Stimulated activated CD4-positive, alpha-beta T cell treated with anti-CD3 and anti-CD28 coated beads, Interleukin-4, amount 100 ng/mL, for 4 hours (primary cell): ENCODE results near the gene PPP1R1C.

Source experiments
- DNase-seq, 2 experiments: peaks; one replicate each; pipeline ENCODE4 v3.0.0-alpha.2; 2020

PPP1R1C gene

GRCh38 chr2:182115258-182115657, 129.6 kb downstream of the PPP1R1C start:
- no peak for DNase-seq

GRCh38 chr2:182116774-182117173, 131.1 kb downstream of the PPP1R1C start:
- no peak for DNase-seq

- no peak for DNase-seq
Measured at GRCh38 chr2:182117196-182117595, 131.5 kb downstream of the PPP1R1C start.

GRCh38 chr2:182128821-182129707, 143.4 kb downstream of the PPP1R1C start:
- DNase-seq, result no peak

GRCh38 chr2:182132605-182133004, 147.0 kb downstream of the PPP1R1C start:
- no peak for DNase-seq

GRCh38 chr2:182133195-182133891, 147.7 kb downstream of the PPP1R1C start:
- DNase-seq, result no peak

GRCh38 chr2:182134201-182134600, 148.5 kb downstream of the PPP1R1C start:
- no peak for DNase-seq

- no peak for DNase-seq
Measured at GRCh38 chr2:182142062-182142461, 156.4 kb downstream of the PPP1R1C start.

GRCh38 chr2:182144041-182144775, 158.6 kb downstream of the PPP1R1C start:
- no peak for DNase-seq

- DNase-seq, result no peak
Measured at GRCh38 chr2:182144776-182145165, 159.1 kb downstream of the PPP1R1C start.

- no peak for DNase-seq
Measured at GRCh38 chr2:182148344-182148743, 162.7 kb downstream of the PPP1R1C start.

GRCh38 chr2:182163878-182164277, 178.2 kb downstream of the PPP1R1C start:
- no peak for DNase-seq

- no peak for DNase-seq
Measured at GRCh38 chr2:182164686-182165085, 179.0 kb downstream of the PPP1R1C start.

- no peak for DNase-seq
Measured at GRCh38 chr2:182165202-182165601, 179.5 kb downstream of the PPP1R1C start.

- no peak for DNase-seq
Measured at GRCh38 chr2:182166406-182166805, 180.8 kb downstream of the PPP1R1C start.

GRCh38 chr2:182166841-182167240, 181.2 kb downstream of the PPP1R1C start:
- no peak for DNase-seq
